Immature natural killer cell (primary cell): ENCODE measurements around the gene CEP78. TPM values are rescaled to one million over a fixed set of nuclear protein-coding genes. Genes with fewer than 3 reads are reported as not detected.

ENCODE experiments used
- DNase-seq, 3 donors: peaks; one replicate each; pipeline ENCODE4 v3.0.0; 2022; ENCODE audit warnings: mixed read lengths in 1 of 3
- H3K27ac Mint-ChIP-seq, 6 donors: one replicate each; pipeline ENCODE4 v1.8.0; 2020; ENCODE audit warnings: mixed read lengths in 6 of 6, mild to moderate bottlenecking in 5 of 6, inconsistent platforms in 4 of 6, moderate library complexity in 3 of 6
- H3K27me3 Mint-ChIP-seq, 3 donors: one replicate each; pipeline ENCODE4 v1.8.0; 2020 to 2021; ENCODE audit warnings: low read depth in 3 of 3, mild to moderate bottlenecking in 3 of 3, mixed read lengths in 3 of 3, moderate library complexity in 3 of 3, inconsistent platforms in 1 of 3
- H3K36me3 Mint-ChIP-seq, 3 donors: one replicate each; pipeline ENCODE4 v1.8.0; 2020; ENCODE audit warnings: mixed read lengths in 3 of 3, inconsistent platforms in 2 of 3, mild to moderate bottlenecking in 2 of 3
- H3K4me1 Mint-ChIP-seq, 2 donors: one replicate each; pipeline ENCODE4 v1.8.0; 2020; ENCODE audit warnings: inconsistent platforms in 2 of 2, mild to moderate bottlenecking in 2 of 2, mixed read lengths in 2 of 2, moderate library complexity in 1 of 2
- H3K4me3 Mint-ChIP-seq, 5 donors: one replicate each; pipeline ENCODE4 v1.8.0; 2020; ENCODE audit warnings: mild to moderate bottlenecking in 5 of 5, mixed read lengths in 5 of 5, inconsistent platforms in 3 of 5, moderate library complexity in 3 of 5
- H3K9me3 Mint-ChIP-seq, 6 donors: one replicate each; pipeline ENCODE4 v1.8.0; 2020; ENCODE audit warnings: mild to moderate bottlenecking in 6 of 6, mixed read lengths in 6 of 6, inconsistent platforms in 4 of 6, moderate library complexity in 3 of 6
- polyA plus RNA-seq, 3 donors: library from polyadenylated mRNA; unstranded; fragments of 300-500 nt; fragmentation: Illumina TruSeq; gene quantifications; one replicate each; pipeline ENCODE4 v1.2.3, GENCODE V29; 2021

Gene CEP78
- polyA plus RNA-seq, 3 donors from 2014 or later = 57.3 to 138 (median 70.9) TPM

- DNase-seq = no peak
- Mint-ChIP-seq H3K27ac (no peak overlapping the region), H3K4me1 (peaks cover 19 to 31% of the 10 kb centered on the region in 2 donors), H3K4me3 (peak overlapping the region; percentile 44 to 93 (median 90)), H3K36me3 (peaks cover 0 to 5% (median 0%) of the 10 kb centered on the region in 3 donors), H3K9me3 (no peaks in the 10 kb centered on the region), H3K27me3 (peaks cover 4 to 17% (median 5%) of the 10 kb centered on the region in 3 donors)
Observed at GRCh38 chr9:78295731-78296130, 59.9 kb downstream of the CEP78 start.

GRCh38 chr9:78296201-78296892 lies 60.5 kb downstream of the CEP78 start:
- Mint-ChIP-seq H3K27ac (peak overlapping the region in 3 of 6 donors; percentile 37 to 75 (median 52)), H3K9me3 (no peaks in the 10 kb centered on the region)
- no peak for DNase-seq

GRCh38 chr9:78296893-78297671 lies 61.2 kb downstream of the CEP78 start, which contains the start of gene PSAT1:
Gene PSAT1, plus strand, starts transcription at chr9:78297125. Its CDS starts 86 bp downstream, at chr9:78297211.
- peaks cover 5 to 15% (median 6%) of the 10 kb centered on the region in 3 donors for H3K27me3 Mint-ChIP-seq
- peaks cover 19 to 31% of the 10 kb centered on the region in 2 donors for H3K4me1 Mint-ChIP-seq
- peaks cover 0 to 7% (median 4%) of the 10 kb centered on the region in 3 donors for H3K36me3 Mint-ChIP-seq
- DNase-seq = peak; percentile 78 to 85 (median 82)
- peak within 1 kb of the TSS in 4 of 6 donors; percentile 37 to 75 (median 54) for H3K27ac Mint-ChIP-seq
- peak within 1 kb of the TSS; percentile 85 to 93 (median 90) for H3K4me3 Mint-ChIP-seq
- no peaks in the 10 kb centered on the region for H3K9me3 Mint-ChIP-seq

More at GRCh38 chr9:78296201-78296892, 60.5 kb downstream of the CEP78 start:
- peaks cover 4 to 15% (median 5%) of the 10 kb centered on the region in 3 donors for H3K27me3 Mint-ChIP-seq
- H3K4me3 Mint-ChIP-seq = peak overlapping the region; percentile 85 to 93 (median 90)
- peaks cover 0 to 5% (median 0%) of the 10 kb centered on the region in 3 donors for H3K36me3 Mint-ChIP-seq
- H3K4me1 Mint-ChIP-seq = peaks cover 19 to 31% of the 10 kb centered on the region in 2 donors

DNA sequence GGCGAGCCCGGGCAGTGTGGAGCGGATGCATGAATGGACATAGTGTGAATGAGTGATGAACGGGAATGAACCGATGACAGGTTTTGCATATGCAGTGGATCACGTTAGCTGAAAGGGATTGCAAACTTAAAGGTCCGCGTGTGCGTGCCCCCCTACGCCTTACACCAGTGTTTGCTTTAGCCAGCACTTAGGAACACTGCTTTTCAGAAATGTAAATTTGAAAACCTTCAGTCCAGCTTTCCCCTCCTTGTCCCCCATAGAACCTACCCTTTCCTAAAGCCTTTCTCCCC lies 61.7 kb downstream of the CEP78 start:
- no peak for DNase-seq
- Mint-ChIP-seq H3K9me3 (no peaks in the 10 kb centered on the region), H3K4me1 (peaks cover 19 to 31% of the 10 kb centered on the region in 2 donors), H3K27me3 (peaks cover 5 to 15% (median 6%) of the 10 kb centered on the region in 3 donors), H3K36me3 (peaks cover 0 to 8% (median 4%) of the 10 kb centered on the region in 3 donors), H3K27ac (peak overlapping the region in 2 of 6 donors; percentile 53 to 56), H3K4me3 (peak overlapping the region; percentile 85 to 93 (median 90))

GRCh38 chr9:78298046-78298765 lies 62.3 kb downstream of the CEP78 start:
- Mint-ChIP-seq H3K9me3 (no peaks in the 10 kb centered on the region), H3K27ac (peak overlapping the region in 1 of 6 donors; percentile 53), H3K27me3 (peaks cover 5 to 15% (median 6%) of the 10 kb centered on the region in 3 donors), H3K36me3 (peaks cover 0 to 8% (median 4%) of the 10 kb centered on the region in 3 donors), H3K4me3 (peak overlapping the region; percentile 85 to 93 (median 90)), H3K4me1 (peaks cover 19 to 26% of the 10 kb centered on the region in 2 donors)
- no peak for DNase-seq

DNA sequence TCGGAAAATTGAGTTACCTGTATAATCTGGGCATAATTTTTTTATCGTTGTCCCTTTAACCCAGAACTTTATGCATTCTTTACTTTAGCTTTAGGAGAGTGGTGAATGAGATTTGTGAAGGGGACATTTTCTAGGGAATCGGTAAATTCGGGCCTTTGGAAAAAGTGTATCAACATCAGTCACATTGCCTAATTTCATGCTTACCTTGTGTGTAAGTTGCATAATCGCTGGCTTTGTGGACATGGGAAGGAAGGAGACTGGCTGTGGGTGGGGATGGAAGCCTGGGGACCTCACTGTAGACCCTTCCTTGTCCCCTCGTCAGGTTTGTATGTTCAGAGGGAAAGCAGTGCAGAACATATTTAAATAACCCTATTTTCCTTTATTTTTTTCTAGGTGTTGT lies 64.3 kb downstream of the CEP78 start:
- no peak for DNase-seq
- peaks cover 3 to 8% (median 4%) of the 10 kb centered on the region in 3 donors for H3K36me3 Mint-ChIP-seq
- no peak overlapping the region for H3K27ac Mint-ChIP-seq
- peaks cover 19 to 26% of the 10 kb centered on the region in 2 donors for H3K4me1 Mint-ChIP-seq
- H3K4me3 Mint-ChIP-seq = no peak overlapping the region
- H3K9me3 Mint-ChIP-seq = no peaks in the 10 kb centered on the region
- H3K27me3 Mint-ChIP-seq = peaks cover 5 to 15% (median 6%) of the 10 kb centered on the region in 3 donors

DNA sequence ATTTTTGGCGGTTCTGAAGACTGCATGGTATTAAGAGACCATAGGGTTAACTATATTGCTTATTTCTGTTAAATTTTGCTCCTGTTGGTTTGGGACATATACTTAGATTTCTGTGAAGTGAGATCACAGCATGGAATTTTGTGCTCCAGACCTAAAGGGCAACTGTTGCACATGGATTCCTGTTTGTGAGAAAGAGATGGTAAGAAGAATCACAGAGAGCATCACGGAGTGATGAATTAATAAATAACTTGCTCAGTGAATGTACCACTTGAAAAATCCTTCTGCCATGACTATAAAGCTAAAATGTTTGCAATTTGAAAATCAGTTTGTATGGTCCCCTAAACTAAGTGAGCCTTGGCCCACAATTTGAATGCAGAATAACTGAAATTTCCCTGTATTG lies 65.6 kb downstream of the CEP78 start:
- no peak for DNase-seq
- H3K27me3 Mint-ChIP-seq = peaks cover 5 to 14% (median 5%) of the 10 kb centered on the region in 3 donors
- H3K4me1 Mint-ChIP-seq = peaks cover 16% of the 10 kb centered on the region in 2 donors
- H3K27ac Mint-ChIP-seq = no peak overlapping the region
- no peaks in the 10 kb centered on the region for H3K9me3 Mint-ChIP-seq
- H3K4me3 Mint-ChIP-seq = no peak overlapping the region
- H3K36me3 Mint-ChIP-seq = peaks cover 4 to 12% (median 9%) of the 10 kb centered on the region in 3 donors

DNA sequence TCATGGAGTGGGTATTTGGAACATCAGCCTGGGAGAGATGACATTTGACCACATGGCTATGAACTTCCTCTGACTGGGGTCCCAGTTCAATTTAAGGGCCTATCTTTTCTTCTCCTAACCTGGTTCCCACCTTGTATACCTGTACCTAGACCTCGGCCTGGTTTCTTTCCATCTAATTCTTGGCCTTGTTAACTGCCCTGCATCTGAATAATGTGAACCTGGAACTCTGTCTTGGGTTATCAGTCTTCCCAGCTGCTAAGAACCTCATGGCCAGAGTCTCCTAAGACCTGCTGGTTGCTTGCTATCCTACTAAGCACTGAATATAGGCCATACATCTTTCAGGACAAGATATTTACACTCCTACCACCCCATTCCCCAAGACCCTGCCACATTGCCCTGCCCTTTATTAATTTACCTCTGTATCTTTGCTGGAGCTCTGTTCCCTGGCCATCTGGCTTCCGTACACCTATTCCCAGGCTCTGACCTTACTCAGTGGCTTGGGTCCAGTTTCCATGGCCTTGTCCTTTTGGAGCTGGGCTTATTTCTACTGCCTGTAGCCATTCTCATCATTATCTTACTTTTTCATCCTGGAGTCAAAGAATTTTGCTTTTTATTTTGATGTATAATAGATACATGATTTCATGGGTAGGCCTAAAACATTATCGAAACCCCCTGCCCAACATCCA lies 67.6 kb downstream of the CEP78 start:
- no peak for DNase-seq
- peaks cover 4 to 18% (median 14%) of the 10 kb centered on the region in 3 donors for H3K36me3 Mint-ChIP-seq
- H3K4me1 Mint-ChIP-seq = no peaks in the 10 kb centered on the region
- no peaks in the 10 kb centered on the region for H3K9me3 Mint-ChIP-seq
- no peak overlapping the region for H3K27ac Mint-ChIP-seq
- H3K27me3 Mint-ChIP-seq = peaks cover 0 to 3% (median 2%) of the 10 kb centered on the region in 3 donors
- H3K4me3 Mint-ChIP-seq = no peak overlapping the region

GRCh38 chr9:78304357-78304756 lies 68.5 kb downstream of the CEP78 start:
- peaks cover 0 to 2% (median 1%) of the 10 kb centered on the region in 3 donors for H3K27me3 Mint-ChIP-seq
- peaks cover 4 to 18% (median 14%) of the 10 kb centered on the region in 3 donors for H3K36me3 Mint-ChIP-seq
- H3K27ac Mint-ChIP-seq = no peak overlapping the region
- DNase-seq = no peak
- no peaks in the 10 kb centered on the region for H3K4me1 Mint-ChIP-seq
- H3K4me3 Mint-ChIP-seq = no peak overlapping the region
- no peaks in the 10 kb centered on the region for H3K9me3 Mint-ChIP-seq

DNA sequence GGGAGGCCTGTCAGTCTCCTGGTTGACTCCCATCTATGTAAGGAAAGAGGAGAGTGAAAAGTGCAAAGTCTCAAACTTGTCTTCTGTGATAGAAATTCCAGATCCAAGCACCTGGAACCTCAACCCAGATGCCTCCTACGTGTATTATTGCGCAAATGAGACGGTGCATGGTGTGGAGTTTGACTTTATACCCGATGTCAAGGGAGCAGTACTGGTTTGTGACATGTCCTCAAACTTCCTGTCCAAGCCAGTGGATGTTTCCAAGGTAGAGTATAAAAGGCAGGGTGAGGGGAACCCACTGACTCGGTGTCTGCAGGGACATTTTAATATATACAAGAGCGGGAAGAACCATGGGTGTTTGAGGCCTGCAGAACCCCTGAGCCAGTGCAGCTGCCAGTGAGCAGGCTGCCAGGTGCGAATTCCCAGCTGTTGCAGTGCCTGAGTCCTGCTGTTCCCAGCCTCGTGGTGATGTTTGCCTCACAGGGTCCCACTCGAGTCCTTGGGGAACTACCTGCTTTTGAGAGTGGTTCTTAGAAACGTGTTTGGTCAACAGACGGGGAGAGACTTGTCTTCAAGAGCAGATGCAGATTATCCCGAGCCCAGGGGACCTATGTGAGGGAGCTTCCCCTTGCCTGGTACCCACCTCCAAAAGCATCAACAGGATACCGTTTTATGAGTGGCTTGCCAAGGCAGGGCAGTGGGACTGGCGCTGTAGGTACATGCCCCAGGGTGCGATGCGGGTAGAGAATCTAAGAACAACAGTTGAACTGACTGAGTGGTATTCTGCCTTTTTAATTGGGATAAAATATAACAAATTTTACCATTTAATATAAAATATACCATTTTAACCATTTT lies 70.6 kb downstream of the CEP78 start:
- Mint-ChIP-seq H3K4me1 (peaks cover 0 to 6% of the 10 kb centered on the region in 2 donors), H3K27ac (no peak overlapping the region), H3K9me3 (no peaks in the 10 kb centered on the region), H3K4me3 (no peak overlapping the region), H3K27me3 (peaks cover 0 to 2% (median 0%) of the 10 kb centered on the region in 3 donors), H3K36me3 (peaks cover 10 to 27% (median 13%) of the 10 kb centered on the region in 3 donors)
- DNase-seq = no peak

- no peak overlapping the region for H3K27ac Mint-ChIP-seq
- peaks cover 6 to 31% (median 9%) of the 10 kb centered on the region in 3 donors for H3K36me3 Mint-ChIP-seq
- no peaks in the 10 kb centered on the region for H3K9me3 Mint-ChIP-seq
- H3K27me3 Mint-ChIP-seq = no peaks in the 10 kb centered on the region
- peaks cover 0 to 6% of the 10 kb centered on the region in 2 donors for H3K4me1 Mint-ChIP-seq
- DNase-seq = no peak
- H3K4me3 Mint-ChIP-seq = no peak overlapping the region
Observed at GRCh38 chr9:78307360-78307759, 71.5 kb downstream of the CEP78 start.

GRCh38 chr9:78309066-78309465 lies 73.2 kb downstream of the CEP78 start:
- peaks cover 6 to 34% (median 9%) of the 10 kb centered on the region in 3 donors for H3K36me3 Mint-ChIP-seq
- peaks cover 0 to 6% of the 10 kb centered on the region in 2 donors for H3K4me1 Mint-ChIP-seq
- H3K4me3 Mint-ChIP-seq = no peak overlapping the region
- H3K27ac Mint-ChIP-seq = no peak overlapping the region
- DNase-seq = no peak
- no peaks in the 10 kb centered on the region for H3K9me3 Mint-ChIP-seq
- H3K27me3 Mint-ChIP-seq = no peaks in the 10 kb centered on the region
